ENCODE data around the gene RFX1. TPM values are rescaled to one million over a fixed set of nuclear protein-coding genes. Genes with fewer than 3 reads are reported as not detected.
A peak's percentile ranks its signal among the peaks of the same experiment; 100 is the strongest.
"Not testable (repeated sequence)": the region's sequence is repeated elsewhere in the genome, so short reads cannot be mapped to it uniquely, and the experiment has no call there.

The RFX1 gene
- total RNA-seq, 2 donors from 2014 or later = 11.4 to 11.9 TPM

- Mint-ChIP-seq H3K27ac (no peak overlapping the region), H3K36me3 (ENCODE audit: insufficient read depth in 2 of 2) (peaks cover 0 to 2% of the 10 kb centered on the region in 2 donors), H3K4me3 (peak overlapping the region in 1 of 2 donors; percentile 27), H3K27me3 (ENCODE audit: low read depth) (no peaks in the 10 kb centered on the region), H3K9me3 (no peaks in the 10 kb centered on the region), H3K4me1 (ENCODE audit: low read depth) (peaks cover 13% of the 10 kb centered on the region)
- peak in 1 of 2 donors; percentile 13 for ATAC-seq (replicated peaks in 1 of 2)
- DNase-seq = no peak
Observed at GRCh38 chr19:13979244-13979615, 26.9 kb downstream of the RFX1 start.

- peak overlapping the region; percentile 27 to 31 for H3K4me3 Mint-ChIP-seq
- peaks cover 18% of the 10 kb centered on the region for H3K4me1 Mint-ChIP-seq (ENCODE audit: low read depth)
- H3K27ac Mint-ChIP-seq = no peak overlapping the region
- ATAC-seq (replicated peaks in 1 of 2) (peak; percentile 30 to 40), DNase-seq (no peak)
- peaks cover 0 to 2% of the 10 kb centered on the region in 2 donors for H3K36me3 Mint-ChIP-seq (ENCODE audit: insufficient read depth in 2 of 2)
- no peaks in the 10 kb centered on the region for H3K9me3 Mint-ChIP-seq
- no peaks in the 10 kb centered on the region for H3K27me3 Mint-ChIP-seq (ENCODE audit: low read depth)
Observed at GRCh38 chr19:13978351-13979243, 27.5 kb downstream of the RFX1 start.

- no peaks in the 10 kb centered on the region for H3K9me3 Mint-ChIP-seq
Observed at GRCh38 chr19:13977803-13978202, 28.3 kb downstream of the RFX1 start.

GRCh38 chr19:13976446-13976845 is 29.7 kb downstream of the RFX1 start:
- ATAC-seq (replicated peaks in 1 of 2) (no peak), DNase-seq (no peak)
- Mint-ChIP-seq H3K4me3 (no peak overlapping the region), H3K27me3 (ENCODE audit: low read depth) (no peaks in the 10 kb centered on the region), H3K9me3 (no peaks in the 10 kb centered on the region), H3K4me1 (ENCODE audit: low read depth) (peaks cover 18% of the 10 kb centered on the region), H3K27ac (no peak overlapping the region), H3K36me3 (ENCODE audit: insufficient read depth in 2 of 2) (peaks cover 0 to 2% of the 10 kb centered on the region in 2 donors)

More at GRCh38 chr19:13977803-13978202, 28.3 kb downstream of the RFX1 start:
- Mint-ChIP-seq H3K27ac (no peak overlapping the region), H3K4me1 (ENCODE audit: low read depth) (peaks cover 18% of the 10 kb centered on the region), H3K4me3 (peak overlapping the region in 1 of 2 donors; percentile 27), H3K36me3 (ENCODE audit: insufficient read depth in 2 of 2) (peaks cover 0 to 2% of the 10 kb centered on the region in 2 donors), H3K27me3 (ENCODE audit: low read depth) (no peaks in the 10 kb centered on the region)
- DNase-seq (no peak), ATAC-seq (replicated peaks in 1 of 2) (no peak)

- Mint-ChIP-seq H3K36me3 (ENCODE audit: insufficient read depth in 2 of 2) (peaks cover 0 to 2% of the 10 kb centered on the region in 2 donors), H3K27ac (no peak overlapping the region), H3K4me3 (no peak overlapping the region), H3K9me3 (no peaks in the 10 kb centered on the region), H3K4me1 (ENCODE audit: low read depth) (peaks cover 18% of the 10 kb centered on the region), H3K27me3 (ENCODE audit: low read depth) (no peaks in the 10 kb centered on the region)
- ATAC-seq (replicated peaks in 1 of 2) = no peak
- no peak for DNase-seq
Observed at GRCh38 chr19:13975870-13976269, 30.2 kb downstream of the RFX1 start.

GRCh38 chr19:13974073-13974472 is 32.0 kb downstream of the RFX1 start:
- Mint-ChIP-seq H3K36me3 (ENCODE audit: insufficient read depth in 2 of 2) (peaks cover 2 to 4% of the 10 kb centered on the region in 2 donors), H3K4me1 (ENCODE audit: low read depth) (peaks cover 13% of the 10 kb centered on the region), H3K27me3 (ENCODE audit: low read depth) (no peaks in the 10 kb centered on the region), H3K27ac (no peak overlapping the region), H3K9me3 (no peaks in the 10 kb centered on the region), H3K4me3 (no peak overlapping the region)
- peak; percentile 68 to 77 for ATAC-seq (replicated peaks in 1 of 2)
- DNase-seq = peak in 1 of 2 donors; percentile 43

- not testable (repeated sequence) for H3K4me3 Mint-ChIP-seq; H3K27me3 Mint-ChIP-seq (ENCODE audit: low read depth); ATAC-seq (replicated peaks in 1 of 2); H3K27ac Mint-ChIP-seq; H3K36me3 Mint-ChIP-seq (ENCODE audit: insufficient read depth in 2 of 2); DNase-seq; H3K9me3 Mint-ChIP-seq
- H3K4me1 Mint-ChIP-seq (ENCODE audit: low read depth) = peaks cover 13% of the 10 kb centered on the region
Observed at GRCh38 chr19:13973479-13973878, 32.6 kb downstream of the RFX1 start.

- ATAC-seq (replicated peaks in 1 of 2) (no peak), DNase-seq (no peak)
- no peaks in the 10 kb centered on the region for H3K27me3 Mint-ChIP-seq (ENCODE audit: low read depth)
- peaks cover 2 to 4% of the 10 kb centered on the region in 2 donors for H3K36me3 Mint-ChIP-seq (ENCODE audit: insufficient read depth in 2 of 2)
- H3K27ac Mint-ChIP-seq = no peak overlapping the region
- no peak overlapping the region for H3K4me3 Mint-ChIP-seq
- H3K9me3 Mint-ChIP-seq = no peaks in the 10 kb centered on the region
- peaks cover 9% of the 10 kb centered on the region for H3K4me1 Mint-ChIP-seq (ENCODE audit: low read depth)
Observed at GRCh38 chr19:13972368-13973155, 33.6 kb downstream of the RFX1 start.

- not testable (repeated sequence) for H3K27me3 Mint-ChIP-seq (ENCODE audit: low read depth); DNase-seq; H3K4me1 Mint-ChIP-seq (ENCODE audit: low read depth); H3K36me3 Mint-ChIP-seq (ENCODE audit: insufficient read depth in 2 of 2); H3K4me3 Mint-ChIP-seq; H3K27ac Mint-ChIP-seq; ATAC-seq (replicated peaks in 1 of 2); H3K9me3 Mint-ChIP-seq
Observed at GRCh38 chr19:13971868-13972267, 34.3 kb downstream of the RFX1 start.

- Mint-ChIP-seq H3K27me3 (ENCODE audit: low read depth) (no peaks in the 10 kb centered on the region), H3K4me1 (ENCODE audit: low read depth) (peaks cover 9% of the 10 kb centered on the region), H3K27ac (no peak overlapping the region), H3K9me3 (no peaks in the 10 kb centered on the region), H3K36me3 (ENCODE audit: insufficient read depth in 2 of 2) (peaks cover 2 to 3% of the 10 kb centered on the region in 2 donors), H3K4me3 (no peak overlapping the region)
- DNase-seq = no peak
- no peak for ATAC-seq (replicated peaks in 1 of 2)
Observed at GRCh38 chr19:13969897-13970296, 36.2 kb downstream of the RFX1 start.

- Mint-ChIP-seq H3K4me3 (no peak overlapping the region), H3K9me3 (no peaks in the 10 kb centered on the region), H3K27ac (no peak overlapping the region), H3K27me3 (ENCODE audit: low read depth) (no peaks in the 10 kb centered on the region), H3K36me3 (ENCODE audit: insufficient read depth in 2 of 2) (peaks cover 2 to 3% of the 10 kb centered on the region in 2 donors), H3K4me1 (ENCODE audit: low read depth) (peaks cover 3% of the 10 kb centered on the region)
- DNase-seq (no peak), ATAC-seq (replicated peaks in 1 of 2) (no peak)
Observed at GRCh38 chr19:13968999-13969398, 37.1 kb downstream of the RFX1 start.

- DNase-seq = no peak
- Mint-ChIP-seq H3K4me3 (no peak overlapping the region), H3K9me3 (no peaks in the 10 kb centered on the region), H3K27me3 (ENCODE audit: low read depth) (no peaks in the 10 kb centered on the region), H3K36me3 (ENCODE audit: insufficient read depth in 2 of 2) (peaks cover 2 to 3% of the 10 kb centered on the region in 2 donors), H3K4me1 (ENCODE audit: low read depth) (no peaks in the 10 kb centered on the region), H3K27ac (no peak overlapping the region)
- no peak for ATAC-seq (replicated peaks in 1 of 2)
Observed at GRCh38 chr19:13968383-13968935, 37.7 kb downstream of the RFX1 start.

- H3K4me1 Mint-ChIP-seq (ENCODE audit: low read depth); ATAC-seq (replicated peaks in 1 of 2); H3K4me3 Mint-ChIP-seq; H3K27ac Mint-ChIP-seq; H3K36me3 Mint-ChIP-seq (ENCODE audit: insufficient read depth in 2 of 2); H3K9me3 Mint-ChIP-seq; DNase-seq; H3K27me3 Mint-ChIP-seq (ENCODE audit: low read depth): not testable (repeated sequence)
Observed at GRCh38 chr19:13967206-13967605, 38.9 kb downstream of the RFX1 start.

Data from activated T-cell treated with anti-CD3 and anti-CD28 coated beads, Interleukin-2, amount 50 U/mL, for 72 hours (primary cell).